Activated CD4-positive, alpha-beta memory T cell treated with anti-CD3 and anti-CD28 coated beads, Interleukin-2, amount 10 ng/mL, durations not matched to agents 7 days and 5 days (primary cell): Measurements from ENCODE around the gene OCRL. TPM values are rescaled to one million over a fixed set of nuclear protein-coding genes. Genes with fewer than 3 reads are reported as not detected.

Experiments used
- CTCF ChIA-PET: fragments of 350-600 bp; sonication (Branson Sonifier 250); formaldehyde crosslinking; loops from one replicate; lab custom pipeline; 2021; ENCODE audit warnings: antibody characterized with exemption, inconsistent platforms; lab: Charles Lee
- POLR2A ChIA-PET: fragments of 350-600 bp; sonication (Branson Sonifier 250); formaldehyde crosslinking; loops from one replicate; lab custom pipeline; 2021; ENCODE audit warnings: antibody characterized with exemption; lab: Charles Lee
- DNase-seq: peaks from one replicate; pipeline ENCODE4 v3.0.0-alpha.2; 2020
- H3K27ac Mint-ChIP-seq: one replicate; pipeline ENCODE4 v1.8.0; 2021; ENCODE audit warnings: mild to moderate bottlenecking, mixed read lengths
- H3K27me3 Mint-ChIP-seq: one replicate; pipeline ENCODE4 v1.8.0; 2021; ENCODE audit warnings: mixed read lengths
- H3K36me3 Mint-ChIP-seq: one replicate; pipeline ENCODE4 v1.8.0; 2021; ENCODE audit warnings: low read depth, mixed read lengths
- H3K4me1 Mint-ChIP-seq: one replicate; pipeline ENCODE4 v1.8.0; 2021; ENCODE audit warnings: mixed read lengths
- H3K4me3 Mint-ChIP-seq: one replicate; pipeline ENCODE4 v1.8.0; 2021; ENCODE audit warnings: mild to moderate bottlenecking, mixed read lengths
- H3K9me3 Mint-ChIP-seq: one replicate; pipeline ENCODE4 v1.8.0; 2021; ENCODE audit warnings: mixed read lengths
- total RNA-seq, 2 experiments: library from RNA; stranded (reverse); gene quantifications; one replicate each; pipeline ENCODE4 v1.2.3, GENCODE V29; 2021

OCRL gene
- total RNA-seq, 2 experiments from 2014 or later: 1.9 to 2.1 TPM

DNA sequence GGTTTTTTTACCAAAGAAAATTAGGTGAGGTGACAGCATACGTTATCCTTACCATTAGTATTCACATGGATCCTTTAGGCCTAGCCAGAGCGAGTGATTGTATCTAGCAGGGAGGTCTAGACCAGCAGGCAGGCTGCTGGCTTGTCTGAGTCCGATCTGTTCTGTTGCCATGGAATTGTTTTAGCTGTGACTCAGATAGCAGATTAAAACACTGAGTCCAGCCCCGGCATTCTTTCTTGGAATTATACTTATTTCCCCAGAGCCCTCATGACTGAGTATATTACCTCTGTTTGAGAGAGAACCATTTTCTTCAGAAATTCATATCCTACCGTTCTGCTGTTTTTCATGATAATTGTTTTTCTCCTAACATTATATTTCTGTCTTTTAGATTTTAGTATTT, 37.4 kb downstream of the OCRL start:
- Mint-ChIP-seq H3K4me1 (no peaks in the 10 kb centered on the region), H3K27me3 (no peaks in the 10 kb centered on the region), H3K9me3 (no peaks in the 10 kb centered on the region), H3K4me3 (no peak overlapping the region), H3K27ac (no peak overlapping the region), H3K36me3 (peaks cover 3% of the 10 kb centered on the region)
- ChIA-PET POLR2A (no interaction called here), CTCF (no interaction called here)
- DNase-seq: no peak

DNA sequence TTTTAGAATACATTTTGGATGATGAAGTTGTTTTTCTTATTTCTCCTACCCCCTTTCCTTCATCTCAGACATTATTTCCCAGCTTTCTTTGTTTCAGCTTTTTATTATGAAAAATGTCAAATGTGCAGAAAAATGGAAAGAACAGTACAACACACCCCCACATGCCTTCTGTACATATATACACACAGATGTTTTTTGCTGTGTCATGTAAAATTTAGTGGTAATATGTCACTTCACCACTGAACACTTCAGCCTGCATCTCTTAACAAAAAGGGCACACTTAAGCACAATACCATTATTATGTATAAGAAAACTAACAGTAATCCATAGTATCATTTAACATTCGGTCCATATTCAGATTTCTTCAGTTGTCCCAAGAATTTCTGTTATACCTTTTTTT, 37.8 kb downstream of the OCRL start:
- DNase-seq: no peak
- H3K4me1 Mint-ChIP-seq: no peaks in the 10 kb centered on the region
- CTCF ChIA-PET: no interaction called here
- H3K4me3 Mint-ChIP-seq: no peak overlapping the region
- no peaks in the 10 kb centered on the region for H3K27me3 Mint-ChIP-seq
- POLR2A ChIA-PET: no interaction called here
- no peak overlapping the region for H3K27ac Mint-ChIP-seq
- H3K36me3 Mint-ChIP-seq: peaks cover 3% of the 10 kb centered on the region
- no peaks in the 10 kb centered on the region for H3K9me3 Mint-ChIP-seq

DNA sequence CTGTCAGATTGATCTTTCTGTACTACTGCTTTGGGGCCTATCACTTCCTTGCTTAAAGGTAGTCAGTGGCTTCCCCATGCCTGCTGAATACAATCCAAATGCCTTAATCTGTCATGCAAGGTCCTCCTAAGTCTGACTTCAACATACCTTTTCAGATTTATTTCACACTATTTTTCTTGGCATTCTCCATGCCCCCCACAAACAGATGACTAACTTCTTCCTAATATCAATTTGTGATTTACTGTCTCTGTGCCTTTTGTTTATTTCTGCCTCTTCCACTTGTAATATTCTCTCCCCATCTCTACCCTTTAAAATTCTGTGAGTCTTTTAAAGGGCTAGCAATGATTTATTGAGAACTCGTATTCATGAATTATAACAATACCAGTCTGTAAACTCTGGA, 41.8 kb downstream of the OCRL start:
- ChIA-PET POLR2A (no interaction called here), CTCF (no interaction called here)
- H3K9me3 Mint-ChIP-seq: no peaks in the 10 kb centered on the region
- no peak overlapping the region for H3K27ac Mint-ChIP-seq
- no peaks in the 10 kb centered on the region for H3K36me3 Mint-ChIP-seq
- no peaks in the 10 kb centered on the region for H3K27me3 Mint-ChIP-seq
- DNase-seq: no peak
- no peaks in the 10 kb centered on the region for H3K4me1 Mint-ChIP-seq
- no peak overlapping the region for H3K4me3 Mint-ChIP-seq

DNA sequence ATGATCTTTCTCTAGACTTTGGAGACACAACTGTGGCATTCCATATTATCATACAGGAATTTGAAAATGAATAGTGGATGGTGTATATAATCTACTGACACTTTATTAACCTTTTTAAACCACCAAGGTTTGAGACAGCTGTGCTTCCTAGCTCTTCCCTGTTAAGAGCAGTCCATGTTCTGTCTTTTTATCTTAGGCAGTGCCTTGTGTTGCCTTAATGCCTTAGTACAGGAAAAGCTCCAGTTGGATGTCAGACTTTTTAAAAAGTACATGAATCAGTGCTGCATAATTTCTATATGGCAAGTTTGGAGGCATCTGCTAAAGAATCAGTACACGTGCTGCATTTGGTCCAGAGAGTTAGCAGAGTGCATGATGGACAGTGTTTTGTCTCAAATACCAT, 45.1 kb downstream of the OCRL start:
- Mint-ChIP-seq H3K27ac (no peak overlapping the region), H3K27me3 (no peaks in the 10 kb centered on the region), H3K4me3 (no peak overlapping the region), H3K9me3 (no peaks in the 10 kb centered on the region), H3K4me1 (no peaks in the 10 kb centered on the region), H3K36me3 (no peaks in the 10 kb centered on the region)
- no peak for DNase-seq
- CTCF ChIA-PET: no interaction called here
- POLR2A ChIA-PET: no interaction called here

DNA sequence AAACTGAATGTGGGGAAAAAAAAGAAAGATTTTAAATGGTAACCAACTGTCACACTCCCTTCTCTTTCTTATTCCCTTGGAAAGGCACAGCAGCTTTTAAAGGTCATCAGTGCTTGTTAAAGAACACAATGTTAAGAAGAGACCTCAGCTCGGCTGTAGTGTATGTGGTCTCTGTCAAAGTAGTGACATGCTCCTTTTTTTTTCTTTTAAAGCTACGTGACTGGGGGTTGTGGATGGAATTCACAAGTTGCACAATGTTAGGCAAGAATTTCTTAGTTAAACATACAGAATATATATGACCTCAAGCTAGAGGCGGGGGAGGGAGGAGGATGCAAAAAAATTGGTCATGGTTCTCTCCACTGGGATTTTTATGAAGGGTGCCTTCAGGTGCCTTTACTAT, 45.6 kb downstream of the OCRL start:
- Mint-ChIP-seq H3K9me3 (no peaks in the 10 kb centered on the region), H3K27me3 (no peaks in the 10 kb centered on the region), H3K36me3 (no peaks in the 10 kb centered on the region), H3K4me3 (no peak overlapping the region), H3K27ac (no peak overlapping the region), H3K4me1 (no peaks in the 10 kb centered on the region)
- CTCF ChIA-PET: interaction anchor here (0.6 kb wide), 1 partner anchor 22 kb away, joined by 5 read pairs; no protein-coding TSS in a partner anchor
- DNase-seq: no peak
- POLR2A ChIA-PET: no interaction called here

DNA sequence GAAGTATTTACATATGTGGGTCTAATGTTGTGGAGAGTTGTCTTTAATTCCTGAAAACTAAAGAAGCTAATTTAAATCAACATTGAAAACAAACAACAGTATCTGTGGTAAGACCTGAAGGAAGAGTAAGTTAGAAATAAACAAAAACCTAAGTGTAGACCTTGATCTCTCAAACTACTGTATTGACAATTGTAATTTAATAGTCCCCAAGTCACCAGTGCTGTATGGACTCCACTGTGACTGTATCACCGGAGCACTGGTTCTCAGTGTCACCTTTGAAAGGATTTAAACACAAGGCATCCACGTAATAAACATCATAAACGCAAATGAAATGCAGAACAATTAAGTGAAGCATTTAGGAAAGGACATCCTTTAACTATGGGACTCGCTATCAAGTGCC, 46.4 kb downstream of the OCRL start:
- H3K9me3 Mint-ChIP-seq: no peaks in the 10 kb centered on the region
- no peaks in the 10 kb centered on the region for H3K4me1 Mint-ChIP-seq
- no peaks in the 10 kb centered on the region for H3K27me3 Mint-ChIP-seq
- no peak overlapping the region for H3K27ac Mint-ChIP-seq
- no peak for DNase-seq
- H3K36me3 Mint-ChIP-seq: no peaks in the 10 kb centered on the region
- ChIA-PET POLR2A (no interaction called here), CTCF (no interaction called here)
- no peak overlapping the region for H3K4me3 Mint-ChIP-seq

DNA sequence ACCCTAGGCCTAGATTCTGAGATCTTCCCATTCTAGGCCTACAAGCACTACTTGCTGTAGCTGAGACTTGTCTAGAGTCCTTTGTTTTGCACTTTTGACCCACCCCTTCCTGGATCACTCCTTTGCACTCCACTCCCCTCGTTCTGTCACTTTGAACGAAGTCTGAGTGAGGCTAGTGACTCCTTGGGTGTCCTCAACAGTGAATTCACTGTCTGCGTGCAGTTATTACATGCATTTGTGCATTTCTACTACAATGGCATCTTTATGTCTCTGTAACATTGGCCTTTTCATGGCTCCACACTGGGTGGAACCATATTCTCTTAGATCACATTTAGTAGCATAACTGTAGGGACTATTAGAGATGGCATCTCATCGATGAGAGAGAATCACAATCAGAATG, 50.5 kb downstream of the OCRL start:
- Mint-ChIP-seq H3K27me3 (no peaks in the 10 kb centered on the region), H3K27ac (no peak overlapping the region), H3K4me3 (no peak overlapping the region), H3K4me1 (peaks cover 10% of the 10 kb centered on the region), H3K36me3 (no peaks in the 10 kb centered on the region), H3K9me3 (no peaks in the 10 kb centered on the region)
- ChIA-PET POLR2A (no interaction called here), CTCF (no interaction called here)
- no peak for DNase-seq

DNA sequence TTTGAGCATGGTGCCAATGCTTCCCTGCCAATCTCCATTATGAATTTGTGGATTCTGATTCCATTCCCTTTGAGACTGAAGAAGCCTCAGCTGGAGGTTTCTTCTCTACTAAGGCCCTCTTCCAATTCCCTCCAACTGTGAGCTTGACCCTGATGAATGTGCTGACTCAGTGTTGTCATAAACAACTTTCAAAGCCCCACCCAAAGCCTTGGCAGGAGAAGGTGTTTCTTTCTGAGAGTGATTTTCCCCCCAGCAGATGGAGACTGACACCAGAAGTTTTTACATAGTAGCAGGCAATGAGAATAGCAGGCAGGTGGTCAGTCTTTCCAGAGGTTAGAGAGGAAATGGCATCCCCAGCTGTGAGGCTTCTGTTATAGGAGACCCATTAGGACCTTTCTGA, 53.1 kb downstream of the OCRL start:
- CTCF ChIA-PET: interaction anchor here (1.2 kb wide), 1 partner anchor 468 kb away, joined by 5 read pairs; no protein-coding TSS in a partner anchor
- Mint-ChIP-seq H3K9me3 (no peaks in the 10 kb centered on the region), H3K4me3 (no peak overlapping the region), H3K27ac (peak overlapping the region; percentile 35), H3K36me3 (no peaks in the 10 kb centered on the region), H3K4me1 (peaks cover 10% of the 10 kb centered on the region), H3K27me3 (no peaks in the 10 kb centered on the region)
- DNase-seq: no peak
- POLR2A ChIA-PET: no interaction called here

DNA sequence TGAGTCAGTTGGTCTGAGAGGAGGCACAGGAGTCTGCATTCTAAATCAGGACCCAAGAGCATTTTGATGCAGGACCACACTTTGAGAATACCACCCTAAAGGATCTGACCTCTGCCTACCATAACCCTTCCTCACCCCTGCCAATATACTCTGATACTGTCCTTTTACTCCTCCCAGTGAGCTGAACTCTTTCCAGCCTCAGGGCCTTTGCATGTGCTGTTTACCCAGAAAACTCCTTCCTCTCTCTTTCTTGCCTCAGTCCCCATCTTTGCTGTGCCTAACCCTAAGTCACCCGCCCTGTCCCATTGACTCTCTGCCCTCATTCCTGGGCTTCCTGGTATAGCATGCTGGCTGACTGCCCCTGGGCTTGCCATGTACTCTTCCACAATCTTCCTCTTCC, 54.7 kb downstream of the OCRL start:
- DNase-seq: no peak
- no peak overlapping the region for H3K4me3 Mint-ChIP-seq
- H3K36me3 Mint-ChIP-seq: no peaks in the 10 kb centered on the region
- ChIA-PET POLR2A (no interaction called here), CTCF (no interaction called here)
- no peaks in the 10 kb centered on the region for H3K27me3 Mint-ChIP-seq
- peaks cover 10% of the 10 kb centered on the region for H3K4me1 Mint-ChIP-seq
- H3K27ac Mint-ChIP-seq: no peak overlapping the region
- H3K9me3 Mint-ChIP-seq: no peaks in the 10 kb centered on the region

DNA sequence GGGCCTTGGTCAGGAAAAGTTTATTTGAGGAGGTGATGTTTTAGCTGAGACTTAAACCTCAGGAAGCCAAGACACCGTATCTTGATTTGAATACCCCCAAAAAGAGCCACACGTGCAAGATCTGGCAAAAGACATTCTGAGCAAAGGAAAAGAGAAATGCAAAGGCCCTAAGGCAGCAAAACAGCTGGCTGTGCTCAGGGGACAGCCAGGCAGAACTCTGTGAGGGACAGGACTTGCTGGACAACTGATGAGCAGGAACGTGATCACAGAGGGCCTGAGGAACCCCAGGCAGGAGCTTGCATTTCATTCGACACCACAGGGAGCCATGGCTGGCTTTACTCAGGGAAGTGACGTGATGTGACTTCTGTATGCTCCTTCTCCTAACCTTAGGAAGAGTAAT, 56.0 kb downstream of the OCRL start:
- Mint-ChIP-seq H3K4me3 (no peak overlapping the region), H3K27ac (no peak overlapping the region), H3K4me1 (peaks cover 10% of the 10 kb centered on the region), H3K27me3 (no peaks in the 10 kb centered on the region), H3K36me3 (no peaks in the 10 kb centered on the region), H3K9me3 (no peaks in the 10 kb centered on the region)
- CTCF ChIA-PET: no interaction called here
- DNase-seq: no peak
- POLR2A ChIA-PET: interaction anchor here (0.7 kb wide), 1 partner anchor 12 kb away, joined by 3 read pairs; no protein-coding TSS in a partner anchor

DNA sequence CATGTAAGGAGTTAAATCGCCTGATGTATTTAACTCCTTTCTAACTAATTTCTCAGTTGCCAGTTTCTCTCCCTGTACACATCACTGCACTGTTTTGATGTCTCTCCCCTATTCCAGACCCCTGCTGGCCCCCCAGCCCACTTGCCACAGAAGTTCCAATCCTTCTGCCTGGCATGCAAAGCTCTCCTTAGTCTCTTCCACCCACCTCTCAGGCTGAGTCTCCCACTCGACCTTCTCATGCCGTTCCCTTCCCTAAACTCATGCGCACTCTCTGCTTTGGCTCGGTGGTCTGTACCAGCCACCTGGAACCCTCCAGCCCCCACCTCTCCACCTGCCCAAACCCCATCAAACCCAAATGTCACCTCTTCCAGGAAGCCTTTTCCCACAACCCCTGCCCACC, 57.8 kb downstream of the OCRL start:
- POLR2A ChIA-PET: no interaction called here
- CTCF ChIA-PET: no interaction called here
- DNase-seq: no peak
- Mint-ChIP-seq H3K4me1 (peaks cover 5% of the 10 kb centered on the region), H3K27me3 (peaks cover 3% of the 10 kb centered on the region), H3K4me3 (no peak overlapping the region), H3K9me3 (no peaks in the 10 kb centered on the region), H3K36me3 (no peaks in the 10 kb centered on the region), H3K27ac (no peak overlapping the region)

DNA sequence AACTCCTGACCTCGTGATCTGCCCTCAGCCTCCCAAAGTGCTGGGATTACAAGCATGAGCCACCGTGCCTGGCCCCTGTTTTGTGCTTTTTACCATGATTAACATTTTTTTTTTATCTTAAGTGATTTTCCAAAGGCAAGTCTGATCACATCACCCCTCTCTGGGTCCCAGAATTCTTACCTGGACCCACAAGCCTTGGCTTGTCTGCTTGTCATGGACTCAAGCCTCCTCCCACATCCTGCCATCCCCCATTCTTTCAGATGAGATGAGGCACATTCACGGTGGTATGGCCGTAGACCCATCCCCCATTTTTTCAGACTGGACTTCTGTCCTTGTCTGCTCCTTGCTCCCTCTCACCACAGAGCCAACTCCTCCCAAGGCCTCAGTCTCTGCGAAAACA, 59.4 kb downstream of the OCRL start:
- CTCF ChIA-PET: no interaction called here
- no peak overlapping the region for H3K27ac Mint-ChIP-seq
- POLR2A ChIA-PET: no interaction called here

DNA sequence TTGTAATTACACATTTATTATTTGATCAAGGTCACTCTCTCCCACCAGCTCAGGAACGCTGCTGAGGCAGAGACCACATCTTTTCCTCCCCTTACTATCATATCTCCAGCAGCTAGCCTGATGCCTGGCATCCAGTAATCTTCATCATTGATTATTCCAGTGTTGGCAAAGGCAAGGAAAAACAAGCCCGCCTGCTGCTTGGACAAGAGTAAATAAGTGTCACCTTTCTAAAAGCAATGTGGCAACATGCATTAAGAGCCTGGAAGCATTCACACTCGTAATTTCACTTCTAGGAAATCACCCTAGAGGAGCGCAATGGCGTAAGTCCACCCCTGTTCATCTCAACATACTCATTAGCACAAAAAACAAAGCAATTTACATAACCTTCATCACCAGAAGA, 59.9 kb downstream of the OCRL start:
- H3K4me3 Mint-ChIP-seq: no peak overlapping the region
- peaks cover 3% of the 10 kb centered on the region for H3K27me3 Mint-ChIP-seq
- ChIA-PET CTCF (no interaction called here), POLR2A (no interaction called here)
- H3K36me3 Mint-ChIP-seq: no peaks in the 10 kb centered on the region
- H3K4me1 Mint-ChIP-seq: peaks cover 13% of the 10 kb centered on the region
- DNase-seq: no peak
- no peak overlapping the region for H3K27ac Mint-ChIP-seq
- H3K9me3 Mint-ChIP-seq: no peaks in the 10 kb centered on the region

More for the DNA sequence above, 59.4 kb downstream of the OCRL start:
- DNase-seq: no peak
- Mint-ChIP-seq H3K4me1 (peaks cover 8% of the 10 kb centered on the region), H3K36me3 (no peaks in the 10 kb centered on the region), H3K4me3 (no peak overlapping the region), H3K9me3 (no peaks in the 10 kb centered on the region), H3K27me3 (peaks cover 3% of the 10 kb centered on the region)

DNA sequence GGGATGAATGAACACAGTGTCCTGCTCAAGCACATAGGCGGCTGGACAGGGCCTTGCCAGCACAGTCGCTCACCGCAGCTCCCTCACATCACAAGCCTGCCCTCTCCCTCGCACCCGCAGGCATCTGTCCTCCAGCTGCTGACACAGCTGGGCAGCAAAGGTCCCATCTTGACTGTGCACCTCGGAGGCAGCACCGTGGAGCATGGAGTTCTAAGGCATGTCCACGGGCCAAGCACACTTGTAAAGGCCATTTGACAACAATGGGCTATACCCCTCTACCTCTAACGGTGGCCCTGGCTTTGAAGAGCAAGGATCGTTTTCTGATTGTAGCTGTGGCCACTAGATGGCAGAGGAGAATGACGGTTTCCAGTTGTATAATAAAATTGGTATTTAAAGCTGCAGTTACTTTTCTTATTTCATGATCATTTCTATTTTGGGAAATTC, 60.9 kb downstream of the OCRL start:
- Mint-ChIP-seq H3K4me1 (peaks cover 18% of the 10 kb centered on the region), H3K36me3 (no peaks in the 10 kb centered on the region), H3K27me3 (peaks cover 3% of the 10 kb centered on the region), H3K27ac (no peak overlapping the region), H3K9me3 (no peaks in the 10 kb centered on the region), H3K4me3 (no peak overlapping the region)
- POLR2A ChIA-PET: interaction anchor here (0.6 kb wide), 1 partner anchor 429 kb away, joined by 3 read pairs; no protein-coding TSS in a partner anchor
- DNase-seq: peak; percentile 18
- CTCF ChIA-PET: interaction anchor here (0.6 to 1.3 kb wide), 11 partner anchors 12 to 460 kb away, joined by 3 to 5 read pairs (median 3); partner anchors contain the start of gene UTP14A
